ENCODE measurements around the gene UBA6. TPM values are rescaled to one million over a fixed set of nuclear protein-coding genes. Genes with fewer than 3 reads are reported as not detected.

The UBA6 gene
- total RNA-seq, 1 donor from 2014 or later = 69.2 TPM

DNA sequence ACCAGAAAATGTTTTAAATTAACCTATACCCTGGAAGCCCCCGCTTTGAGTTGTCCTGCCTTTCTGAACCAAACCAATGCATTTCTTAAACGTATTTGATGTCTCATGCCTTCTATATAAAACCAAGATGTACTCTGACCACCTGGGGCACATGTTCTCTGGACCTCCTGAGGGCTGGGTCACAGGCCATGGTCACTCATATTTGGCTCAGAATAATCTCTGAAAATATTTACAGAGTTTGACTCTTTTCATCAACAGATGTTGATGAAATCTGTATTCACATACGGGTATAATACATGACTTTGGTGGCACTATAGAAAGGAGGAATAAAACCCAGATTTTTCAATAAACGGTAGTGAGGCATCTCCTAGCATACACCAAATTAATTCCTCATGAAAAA lies 86.8 kb downstream of the UBA6 start:
- H3K4me3 ChIP-seq (ENCODE audit: low read depth, low read length) = no peak overlapping the region
- DNase-seq (ENCODE audit: low read depth) = no peak
- no peak for TF ChIP-seq CTCF (conservative IDR thresholded peaks at IDR 0.05; ENCODE audit: low read depth, low read length)

DNA sequence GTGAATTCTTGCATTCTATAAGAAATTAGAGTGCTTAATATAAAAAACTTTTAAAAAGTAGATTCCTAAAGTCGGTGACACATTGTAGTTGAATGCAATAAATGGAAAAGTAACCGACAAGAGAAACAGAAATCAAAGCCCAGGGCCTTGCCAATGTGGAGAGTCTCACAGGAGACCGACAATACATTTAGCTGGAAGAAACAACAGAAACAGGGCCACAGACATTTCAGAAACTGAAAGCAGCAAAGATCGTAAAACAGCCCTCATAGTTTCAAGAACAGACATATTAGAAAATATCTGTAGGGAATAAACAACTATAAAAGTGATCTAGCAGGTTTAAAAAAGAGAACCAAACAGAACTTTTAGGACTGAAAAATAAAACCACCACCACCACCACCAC lies 92.9 kb downstream of the UBA6 start:
- TF ChIP-seq CTCF (conservative IDR thresholded peaks at IDR 0.05; ENCODE audit: low read depth, low read length) = no peak
- no peak for DNase-seq (ENCODE audit: low read depth)

DNA sequence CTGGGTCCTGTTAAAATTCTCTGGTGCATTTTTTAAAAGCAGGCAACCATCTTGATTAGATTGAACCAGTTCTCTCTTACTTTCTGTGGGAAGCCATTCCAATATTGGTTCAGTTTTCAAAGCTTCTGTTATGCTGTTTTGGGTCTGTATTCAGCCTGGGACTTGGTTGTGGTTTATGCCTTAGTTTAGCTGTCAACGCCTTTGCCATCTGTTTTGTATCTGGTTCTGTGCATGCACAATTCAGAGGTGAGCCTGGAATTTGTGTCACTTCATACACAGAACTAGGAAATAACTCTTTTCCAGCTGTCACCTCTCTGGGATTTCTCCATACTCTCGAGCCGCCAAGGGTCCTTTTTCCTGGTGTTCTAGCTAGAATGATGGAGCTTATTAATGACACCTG lies 96.2 kb downstream of the UBA6 start:
- no peak overlapping the region for H3K4me3 ChIP-seq (ENCODE audit: low read depth, low read length)
- no peak for TF ChIP-seq CTCF (conservative IDR thresholded peaks at IDR 0.05; ENCODE audit: low read depth, low read length)
- DNase-seq (ENCODE audit: low read depth) = no peak

More for the DNA sequence above, 92.9 kb downstream of the UBA6 start:
- H3K4me3 ChIP-seq (ENCODE audit: low read depth, low read length) = no peak overlapping the region

GRCh38 chr4:67604029-67604381 lies 97.0 kb downstream of the UBA6 start:
- no peak overlapping the region for H3K4me3 ChIP-seq (ENCODE audit: low read depth, low read length)
- no peak for DNase-seq (ENCODE audit: low read depth)
- TF ChIP-seq CTCF (conservative IDR thresholded peaks at IDR 0.05; ENCODE audit: low read depth, low read length) = no peak

DNA sequence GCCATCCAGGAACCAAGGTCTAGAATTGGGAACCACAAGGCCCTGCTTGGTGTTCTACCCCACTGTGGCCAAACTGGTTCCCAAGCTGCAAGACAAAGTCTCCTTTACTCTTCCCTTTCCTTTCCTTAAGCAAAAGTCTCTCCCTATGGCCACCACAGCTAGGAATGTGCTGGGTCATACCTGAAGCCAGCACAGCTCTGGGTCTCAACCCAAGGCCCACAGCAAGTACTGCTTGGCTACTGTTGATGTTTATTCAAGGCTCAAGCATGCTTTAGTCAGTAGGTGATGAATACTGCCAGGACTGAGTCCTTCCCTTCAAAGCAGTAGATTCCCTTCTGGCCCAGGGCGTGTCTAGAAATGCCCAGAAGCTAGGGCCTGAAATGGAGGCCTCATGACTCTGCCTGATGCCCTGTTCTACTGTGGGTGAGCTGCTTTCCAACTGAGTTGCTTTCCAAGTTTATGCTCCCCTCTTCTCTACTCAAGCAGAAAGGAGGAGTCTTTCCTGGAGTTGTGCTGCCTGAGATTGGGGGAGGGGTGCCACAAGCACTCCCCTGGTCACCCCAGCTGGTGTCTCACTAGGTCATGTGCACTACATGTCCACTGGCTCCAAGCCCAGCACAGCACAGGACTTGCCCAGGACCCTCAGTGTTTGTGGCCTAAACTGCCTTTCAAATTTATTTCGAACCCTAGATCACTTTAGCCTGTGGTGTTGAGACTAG lies 97.5 kb downstream of the UBA6 start:
- TF ChIP-seq CTCF (conservative IDR thresholded peaks at IDR 0.05; ENCODE audit: low read depth, low read length) = no peak
- DNase-seq (ENCODE audit: low read depth) = no peak
- H3K4me3 ChIP-seq (ENCODE audit: low read depth, low read length) = no peak overlapping the region

DNA sequence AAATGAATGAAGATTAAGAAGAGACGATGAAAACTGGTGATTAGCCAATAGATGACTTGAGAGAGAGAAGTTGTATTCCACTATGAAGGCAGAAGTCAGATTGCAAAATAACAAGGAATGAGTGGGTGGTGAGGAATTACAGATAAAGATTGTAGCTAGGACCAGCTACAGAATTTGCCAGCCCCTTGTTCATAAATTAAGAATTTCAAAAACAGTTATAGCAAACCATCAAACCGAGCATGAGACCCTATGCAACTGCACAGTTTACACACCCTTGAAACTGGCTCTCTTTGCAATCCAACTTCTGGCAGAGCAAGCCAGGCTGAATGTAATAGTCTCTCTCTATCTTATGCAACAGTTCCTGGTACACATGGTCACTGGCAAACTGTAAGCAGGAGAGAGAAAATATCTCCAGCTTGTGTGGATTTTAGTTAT lies 107.2 kb downstream of the UBA6 start:
- no peak for DNase-seq (ENCODE audit: low read depth)
- no peak overlapping the region for H3K4me3 ChIP-seq (ENCODE audit: low read depth, low read length)
- TF ChIP-seq CTCF (conservative IDR thresholded peaks at IDR 0.05; ENCODE audit: low read depth, low read length) = no peak

DNA sequence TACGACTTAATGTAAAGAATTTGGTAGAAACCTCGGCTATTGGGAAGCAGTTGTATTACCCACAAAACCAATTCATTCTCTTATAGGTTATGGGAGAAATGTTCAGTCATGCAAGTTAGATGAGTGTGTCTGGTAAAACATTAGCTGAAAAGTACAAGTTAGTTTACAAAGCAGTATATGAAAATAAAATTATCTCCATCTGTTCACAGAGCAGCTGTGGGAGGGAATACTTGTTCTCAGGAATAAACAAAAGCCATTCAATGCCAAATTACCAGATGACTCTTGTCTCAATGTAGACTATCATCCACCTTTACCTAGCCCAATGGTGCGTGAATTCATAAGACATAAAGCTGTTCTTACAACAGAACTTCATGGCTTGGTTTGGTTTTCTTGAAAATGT lies 113.8 kb downstream of the UBA6 start:
- no peak for DNase-seq (ENCODE audit: low read depth)
- TF ChIP-seq CTCF (conservative IDR thresholded peaks at IDR 0.05; ENCODE audit: low read depth, low read length) = no peak
- no peak overlapping the region for H3K4me3 ChIP-seq (ENCODE audit: low read depth, low read length)
